Measurements from ENCODE around the gene TMEM129.

DNA sequence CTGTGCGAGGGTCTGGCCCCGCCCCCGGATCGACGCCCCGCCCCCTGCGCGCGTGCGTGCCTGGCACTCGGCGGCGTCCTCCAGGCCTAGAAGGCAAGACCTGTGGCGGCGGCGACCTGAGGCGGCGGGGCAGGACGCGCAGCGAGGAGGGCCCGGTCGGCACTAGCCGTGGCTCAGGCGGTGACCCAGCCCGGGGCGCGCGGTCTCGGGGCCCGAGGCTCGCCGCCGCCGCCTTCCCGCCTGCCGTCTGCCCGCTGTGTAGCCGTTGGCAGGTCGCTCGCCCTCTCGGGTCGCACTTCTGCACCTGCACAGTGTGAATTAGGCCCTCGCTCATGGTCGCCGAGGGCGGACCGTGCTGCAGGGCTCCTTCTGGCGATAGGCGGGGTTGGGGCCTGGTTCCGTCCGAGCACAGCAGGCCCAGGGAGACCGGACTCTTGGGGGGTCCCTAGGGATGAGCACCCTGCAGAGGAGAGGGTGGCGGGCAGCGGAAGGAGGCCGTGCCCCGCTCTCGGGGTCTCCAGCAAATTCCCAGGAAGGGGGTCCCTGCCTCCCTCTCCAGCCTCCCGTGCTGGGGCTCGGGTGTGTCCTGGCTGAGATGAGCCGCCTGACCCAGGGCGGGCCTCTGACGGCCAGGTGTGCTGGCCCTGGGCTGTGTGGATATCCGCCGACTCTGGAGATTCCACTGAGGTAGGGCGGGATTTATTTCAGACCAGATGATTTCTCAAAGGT, 36.5 kb downstream of the TMEM129 start:
- TF ChIP-seq, protein P1, sequence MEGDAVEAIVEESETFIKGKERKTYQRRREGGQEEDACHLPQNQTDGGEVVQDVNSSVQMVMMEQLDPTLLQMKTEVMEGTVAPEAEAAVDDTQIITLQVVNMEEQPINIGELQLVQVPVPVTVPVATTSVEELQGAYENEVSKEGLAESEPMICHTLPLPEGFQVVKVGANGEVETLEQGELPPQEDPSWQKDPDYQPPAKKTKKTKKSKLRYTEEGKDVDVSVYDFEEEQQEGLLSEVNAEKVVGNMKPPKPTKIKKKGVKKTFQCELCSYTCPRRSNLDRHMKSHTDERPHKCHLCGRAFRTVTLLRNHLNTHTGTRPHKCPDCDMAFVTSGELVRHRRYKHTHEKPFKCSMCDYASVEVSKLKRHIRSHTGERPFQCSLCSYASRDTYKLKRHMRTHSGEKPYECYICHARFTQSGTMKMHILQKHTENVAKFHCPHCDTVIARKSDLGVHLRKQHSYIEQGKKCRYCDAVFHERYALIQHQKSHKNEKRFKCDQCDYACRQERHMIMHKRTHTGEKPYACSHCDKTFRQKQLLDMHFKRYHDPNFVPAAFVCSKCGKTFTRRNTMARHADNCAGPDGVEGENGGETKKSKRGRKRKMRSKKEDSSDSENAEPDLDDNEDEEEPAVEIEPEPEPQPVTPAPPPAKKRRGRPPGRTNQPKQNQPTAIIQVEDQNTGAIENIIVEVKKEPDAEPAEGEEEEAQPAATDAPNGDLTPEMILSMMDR (IDR thresholded peaks at IDR 0.05; ENCODE audit: borderline replicate concordance, extremely low read depth, low read length, poor library complexity, severe bottlenecking) = no peak
- no peak for TF ChIP-seq EZH2 (IDR thresholded peaks at IDR 0.05; ENCODE audit: borderline replicate concordance, low read depth, low read length, severe bottlenecking)
